Fibroblast of villous mesenchyme (primary cell): ENCODE measurements around the gene SFT2D2. TPM values are rescaled to one million over a fixed set of nuclear protein-coding genes. Genes with fewer than 3 reads are reported as not detected.
"Not testable (repeated sequence)": the region's sequence is repeated elsewhere in the genome, so short reads cannot be mapped to it uniquely, and the experiment has no call there.

Experiments
- DNase-seq: peaks from one replicate; pipeline ENCODE4 v3.0.0-alpha.2; 2010; ENCODE audit warnings: low read depth
- H3K4me3 ChIP-seq: 2 replicates; pipeline ENCODE4 v1.5.1; 2011; ENCODE audit warnings: low read depth, mild to moderate bottlenecking, low read length
- CTCF ChIP-seq: IDR thresholded peaks from 2 replicates; pipeline ENCODE4 v1.5.1; 2012; ENCODE audit warnings: low read depth, mild to moderate bottlenecking, low read length; ENCODE audit not compliant: insufficient read depth
- total RNA-seq: library from RNA; depleted of rRNA; stranded (reverse); fragments of >200 nt; gene quantifications from 2 replicates; pipeline ENCODE4 v1.2.3, GENCODE V29; 2012

SFT2D2 gene
- total RNA-seq, 1 donor = 47.1 TPM

GRCh38 chr1:168187177-168187576 lies 38.6 kb upstream of the SFT2D2 start:
- DNase-seq = no peak

GRCh38 chr1:168190403-168190802 lies 35.4 kb upstream of the SFT2D2 start:
- H3K4me3 ChIP-seq = no peak overlapping the region
- peak; percentile 64 for DNase-seq
- TF ChIP-seq CTCF = no peak

More at GRCh38 chr1:168187177-168187576, 38.6 kb upstream of the SFT2D2 start:
- TF ChIP-seq CTCF = no peak
- no peak overlapping the region for H3K4me3 ChIP-seq

GRCh38 chr1:168195199-168196135 lies 30.3 kb upstream of the SFT2D2 start:
- no peak overlapping the region for H3K4me3 ChIP-seq
- DNase-seq = no peak
- no peak for TF ChIP-seq CTCF

- no peak overlapping the region for H3K4me3 ChIP-seq
- TF ChIP-seq CTCF = no peak
- no peak for DNase-seq
Observed at GRCh38 chr1:168199056-168199455, 26.7 kb upstream of the SFT2D2 start.

- TF ChIP-seq CTCF = no peak
- no peak overlapping the region for H3K4me3 ChIP-seq
- DNase-seq = peak; percentile 89
Observed at GRCh38 chr1:168202941-168203654, 22.7 kb upstream of the SFT2D2 start.

GRCh38 chr1:168206111-168206510 lies 19.7 kb upstream of the SFT2D2 start:
- DNase-seq = no peak
- no peak overlapping the region for H3K4me3 ChIP-seq
- no peak for TF ChIP-seq CTCF

- DNase-seq, H3K4me3 ChIP-seq: not testable (repeated sequence)
Observed at GRCh38 chr1:168207673-168208072, 18.1 kb upstream of the SFT2D2 start.
